NCI-H1417 (cell line): ENCODE measurements around the gene ATP8A2.
"Not testable (repeated sequence)": the region's sequence is repeated elsewhere in the genome, so short reads cannot be mapped to it uniquely, and the experiment has no call there.

ENCODE experiments used
- DNase-seq, 3 experiments: peaks; one replicate each; lab custom pipeline; 2025; lab: John Stamatoyannopoulos, UW

The ATP8A2 gene

GRCh38 chr13:25920931-25921330 is 549.2 kb downstream of the ATP8A2 start:
- no peak for DNase-seq

- no peak for DNase-seq
These were observed 550.6 kb downstream of the ATP8A2 start for GRCh38 chr13:25922376-25922775.

- DNase-seq: no peak
These were observed 551.7 kb downstream of the ATP8A2 start for GRCh38 chr13:25923217-25924085.

- no peak for DNase-seq
These were observed 555.6 kb downstream of the ATP8A2 start for GRCh38 chr13:25927363-25927762.

- no peak for DNase-seq
These were observed 556.2 kb downstream of the ATP8A2 start for GRCh38 chr13:25927932-25928331.

- DNase-seq: no peak
These were observed 557.2 kb downstream of the ATP8A2 start for GRCh38 chr13:25928941-25929505.

GRCh38 chr13:25929816-25930215 is 558.0 kb downstream of the ATP8A2 start:
- no peak for DNase-seq

- no peak for DNase-seq
These were observed 558.9 kb downstream of the ATP8A2 start for GRCh38 chr13:25930653-25931052.

GRCh38 chr13:25932365-25932764 is 560.6 kb downstream of the ATP8A2 start:
- peak in 2 of 3 experiments; percentile 10 to 58 for DNase-seq

GRCh38 chr13:25933520-25933919 is 561.7 kb downstream of the ATP8A2 start:
- no peak for DNase-seq

- DNase-seq: no peak
These were observed 562.4 kb downstream of the ATP8A2 start for GRCh38 chr13:25934127-25934526.

- no peak for DNase-seq
These were observed 568.4 kb downstream of the ATP8A2 start for GRCh38 chr13:25939961-25940687.

GRCh38 chr13:25943081-25943480 is 571.3 kb downstream of the ATP8A2 start:
- no peak for DNase-seq

GRCh38 chr13:25943658-25944057 is 571.9 kb downstream of the ATP8A2 start:
- no peak for DNase-seq

- DNase-seq: no peak
These were observed 573.8 kb downstream of the ATP8A2 start for GRCh38 chr13:25945596-25945995.

- no peak for DNase-seq
These were observed 574.5 kb downstream of the ATP8A2 start for GRCh38 chr13:25946321-25946720.

- DNase-seq: no peak
These were observed 577.1 kb downstream of the ATP8A2 start for GRCh38 chr13:25948910-25949309.

GRCh38 chr13:25951831-25952230 is 580.1 kb downstream of the ATP8A2 start:
- no peak for DNase-seq

GRCh38 chr13:25954080-25954479 is 582.3 kb downstream of the ATP8A2 start:
- DNase-seq: not testable (repeated sequence)

- not testable (repeated sequence) for DNase-seq
These were observed 583.2 kb downstream of the ATP8A2 start for GRCh38 chr13:25954943-25955342.

- no peak for DNase-seq
These were observed 587.2 kb downstream of the ATP8A2 start for GRCh38 chr13:25958986-25959385.

GRCh38 chr13:25961294-25961693 is 589.5 kb downstream of the ATP8A2 start:
- DNase-seq: no peak

GRCh38 chr13:25963674-25964073 is 591.9 kb downstream of the ATP8A2 start:
- peak in 1 of 3 experiments; percentile 32 for DNase-seq
